SK-N-DZ (cell line): ENCODE data around the gene DLX5. TPM values are rescaled to one million over a fixed set of nuclear protein-coding genes. Genes with fewer than 3 reads are reported as not detected.
A peak's percentile ranks its signal among the peaks of the same experiment; 100 is the strongest.
"Not testable (repeated sequence)": the region's sequence is repeated elsewhere in the genome, so short reads cannot be mapped to it uniquely, and the experiment has no call there.

Experiments used
- DNase-seq: peaks from one replicate; pipeline ENCODE4 v3.0.0-alpha.2; 2015; ENCODE audit warnings: low spot score
- polyA plus RNA-seq, 2 experiments: library from polyadenylated mRNA; depleted of rRNA; stranded (reverse); fragments of >200 nt; gene quantifications; 2 replicates each; pipeline ENCODE4 v1.2.3, GENCODE V29; 2014

DLX5 gene
- 2.2 and 2.7 TPM in 2 replicates for polyA plus RNA-seq (2014; cell fraction: cytosol; rRNA removed)
- polyA plus RNA-seq (2014; cell fraction: nucleus; rRNA removed): 0.44 and 1.1 TPM in 2 replicates

GRCh38 chr7:97024209-97025129 is at the start of gene DLX5:
TSS of gene DLX5 (minus strand) at chr7:97024831. CDS start at chr7:97024623, 208 bp downstream.
- DNase-seq: peak; percentile 83

DNA sequence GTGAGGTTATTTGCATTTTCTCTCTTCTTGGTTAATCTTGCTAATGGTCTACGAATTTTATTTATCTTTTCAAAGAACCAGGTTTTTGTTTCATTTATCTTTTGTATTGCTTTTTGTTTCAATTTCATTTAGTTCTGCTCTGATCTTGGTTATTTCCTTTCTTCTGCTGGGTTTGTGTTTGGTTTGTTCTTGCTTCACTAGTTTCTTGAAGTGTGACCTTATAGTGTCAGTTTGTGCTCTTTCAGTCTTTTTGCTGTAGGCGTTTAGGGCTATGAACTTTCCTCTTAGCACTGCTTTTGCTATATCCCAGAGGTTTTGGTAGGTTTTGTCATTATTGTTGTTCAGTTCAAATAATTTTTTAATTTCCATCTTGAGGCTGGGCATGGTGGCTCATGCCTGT is 47.4 kb upstream of the DLX5 start:
- not testable (repeated sequence) for DNase-seq

GRCh38 chr7:97064972-97065587 is 40.4 kb upstream of the DLX5 start:
- peak; percentile 61 for DNase-seq

DNA sequence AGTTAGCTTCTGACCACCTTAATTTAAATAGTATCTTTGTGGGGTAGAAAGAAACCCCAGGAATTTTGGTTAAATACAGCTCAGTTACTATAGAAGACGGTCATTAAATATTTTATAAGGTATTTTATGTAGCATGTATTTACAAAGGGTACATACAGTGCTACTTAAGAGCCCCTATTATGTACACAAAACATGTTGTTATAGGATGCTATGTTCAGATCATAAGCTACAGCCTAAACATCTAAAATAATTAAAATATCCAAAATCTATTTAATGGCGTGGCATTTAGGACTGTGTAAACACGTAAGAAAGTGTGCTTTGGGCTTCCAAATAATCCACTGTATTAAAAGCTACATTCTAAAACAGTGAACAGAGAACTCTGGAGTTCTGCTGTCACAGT is 39.4 kb upstream of the DLX5 start:
- no peak for DNase-seq

DNA sequence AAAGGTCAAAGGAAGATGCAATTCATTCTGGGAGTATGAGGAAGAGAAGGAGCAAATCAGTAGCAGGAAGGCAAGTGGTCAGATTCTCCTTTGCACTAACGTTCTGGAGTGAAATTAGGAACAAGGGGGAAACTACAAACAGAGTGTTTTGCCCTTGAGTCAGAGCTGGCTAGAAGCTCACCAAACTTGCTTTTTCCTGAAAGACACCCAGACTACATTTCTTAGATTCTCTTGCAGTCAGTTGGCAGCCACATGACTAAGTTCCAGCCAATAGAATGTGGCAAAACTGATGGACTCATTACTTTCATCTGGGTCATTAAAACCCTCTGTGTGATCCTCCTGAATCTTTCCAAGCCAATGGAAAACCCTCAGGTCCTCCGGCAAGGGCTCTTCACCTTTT is 18.6 kb upstream of the DLX5 start:
- DNase-seq: no peak

DNA sequence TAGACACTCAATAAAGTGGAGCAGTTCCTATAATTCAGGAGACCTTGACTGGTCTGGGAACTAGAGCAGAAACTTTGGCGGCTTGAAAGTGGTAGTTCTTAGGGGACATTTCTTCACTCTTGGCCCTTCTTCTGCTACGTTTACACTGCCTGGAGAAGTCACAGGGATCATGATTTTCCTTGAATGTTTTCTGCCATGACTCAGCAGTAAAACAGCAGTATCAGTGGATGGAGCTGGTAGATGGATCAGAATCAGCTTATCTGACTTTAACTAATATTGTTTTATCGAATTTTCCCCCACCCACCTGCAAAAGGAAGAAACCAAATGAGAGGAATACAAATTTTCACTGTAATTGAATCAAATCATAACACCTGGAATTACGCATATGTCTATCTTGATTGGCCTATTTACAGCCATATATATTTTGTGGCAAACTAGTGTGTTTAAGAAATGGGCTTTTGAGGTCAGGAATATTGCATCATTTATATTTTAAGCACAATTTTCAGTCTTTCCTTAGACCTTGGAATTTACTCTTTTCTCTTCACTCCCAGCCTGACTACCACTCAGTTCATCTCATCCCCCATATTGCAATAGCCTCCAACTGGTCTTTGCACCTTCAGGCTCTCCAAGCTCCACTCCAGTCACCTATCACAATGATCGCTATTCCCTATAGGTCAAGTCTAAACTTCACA is 14.9 kb upstream of the DLX5 start:
- DNase-seq: no peak

DNA sequence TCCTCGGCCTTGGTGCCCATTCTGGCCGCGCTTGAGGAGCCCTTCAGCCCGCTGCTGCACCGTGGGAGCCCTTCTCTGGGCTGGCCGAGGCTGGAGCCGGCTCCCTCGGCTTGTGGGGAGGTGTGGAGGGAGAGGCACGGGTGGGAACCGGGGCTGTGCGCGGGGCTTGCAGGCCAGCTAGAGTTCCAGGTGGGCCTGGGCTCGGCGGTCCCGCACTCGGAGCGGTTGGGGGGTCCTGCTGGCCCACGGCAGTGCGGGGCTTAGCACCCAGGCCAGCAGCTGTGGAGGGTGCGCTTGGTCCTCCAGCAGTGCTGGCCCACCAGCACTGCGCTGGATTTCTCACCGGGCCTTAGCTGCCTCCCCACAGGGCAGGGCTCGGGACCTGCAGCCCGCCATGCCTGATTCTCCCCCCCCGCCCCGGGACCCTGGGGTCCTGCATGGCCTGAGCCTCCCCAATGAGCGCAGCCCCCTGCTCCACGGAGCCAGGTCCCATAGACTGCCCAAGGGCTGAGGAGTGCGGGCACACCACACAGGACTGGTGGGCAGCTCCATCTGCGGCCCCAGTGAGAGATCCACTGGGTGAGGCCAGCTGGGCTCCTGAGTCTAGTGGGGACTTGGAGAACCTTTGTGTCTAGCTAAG is 9.7 kb upstream of the DLX5 start:
- DNase-seq: not testable (repeated sequence)

GRCh38 chr7:97027427-97028234 is 3.0 kb upstream of the DLX5 start:
- DNase-seq: peak; percentile 82

GRCh38 chr7:97026715-97027426 is 2.2 kb upstream of the DLX5 start:
- no peak for DNase-seq

DNA sequence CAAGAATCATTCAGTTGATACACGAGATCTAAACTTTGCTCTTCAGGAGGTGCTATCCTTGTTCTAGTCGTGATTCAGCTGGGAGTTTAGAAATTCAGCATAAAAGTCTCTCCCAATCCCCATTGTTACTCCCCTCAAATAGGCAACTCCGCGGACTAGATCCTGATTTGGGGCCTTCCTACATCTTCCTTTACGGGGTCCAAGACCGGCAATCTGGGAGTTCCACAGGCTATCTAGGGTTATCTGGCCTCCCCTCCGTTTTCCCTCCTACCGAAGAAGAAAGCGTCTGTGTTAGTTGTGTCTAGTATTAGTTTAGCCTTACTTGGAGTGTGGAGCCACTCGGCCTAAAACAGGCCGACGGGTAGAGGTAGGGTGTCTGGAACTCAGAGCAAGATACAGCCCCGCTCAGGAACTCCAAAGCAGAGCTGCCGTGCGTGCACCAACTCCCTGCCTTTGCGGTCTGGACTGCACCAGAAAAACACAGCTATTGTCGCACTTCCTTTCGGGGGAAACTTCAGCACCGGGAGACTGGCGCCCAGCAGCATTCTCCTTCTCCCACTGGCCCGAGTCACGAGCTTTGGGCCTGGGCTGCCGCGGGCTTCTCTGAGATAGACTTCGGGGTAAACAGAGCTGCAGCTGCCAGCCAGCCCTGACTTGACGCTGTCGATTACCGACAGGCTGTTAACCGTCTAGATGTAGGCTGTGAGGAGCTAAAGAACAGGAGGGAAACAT is 1.5 kb upstream of the DLX5 start:
- peak; percentile 61 for DNase-seq

GRCh38 chr7:97025130-97025499 is 484 bp upstream of the DLX5 start:
- DNase-seq: peak; percentile 21

DNA sequence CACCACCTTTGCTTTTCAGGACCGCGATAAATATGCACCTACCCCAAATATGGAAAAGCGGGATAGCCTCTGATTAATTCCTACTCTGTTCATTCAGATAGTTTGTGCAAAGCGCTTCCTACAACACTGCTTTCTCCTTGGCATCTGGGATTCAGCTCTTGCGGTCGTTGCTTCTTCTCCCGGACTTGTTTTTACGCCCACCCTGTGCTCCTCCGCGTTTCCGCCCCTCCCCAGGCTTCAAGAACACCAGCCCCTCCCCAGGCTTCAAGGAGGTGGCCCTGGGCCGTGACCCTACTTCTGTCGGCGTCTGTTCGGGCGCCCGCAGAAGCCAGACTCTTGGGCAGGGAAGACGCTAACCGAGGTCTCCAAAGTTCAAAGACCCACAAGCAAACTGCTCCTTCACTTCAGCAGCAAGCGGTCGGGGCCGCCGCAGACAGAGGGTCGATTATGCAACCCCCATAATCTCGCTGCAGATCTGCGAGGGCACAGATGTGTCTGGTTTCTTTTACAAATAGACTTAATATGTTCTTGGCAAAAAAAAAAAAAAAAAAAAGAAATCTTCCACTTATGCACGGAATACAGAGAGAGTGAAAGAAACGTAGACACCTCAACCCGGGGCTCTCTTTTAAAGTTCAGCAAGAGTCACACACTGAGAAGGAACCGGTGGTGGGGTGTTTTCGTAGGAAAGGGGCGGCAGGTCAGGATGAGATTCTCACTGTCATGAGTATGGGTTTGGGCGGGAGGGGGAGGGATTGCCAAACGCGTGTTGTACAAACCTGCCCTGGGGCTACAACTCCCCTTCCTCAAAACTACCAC is 1.9 kb downstream of the DLX5 start:
- DNase-seq: peak; percentile 52

DNA sequence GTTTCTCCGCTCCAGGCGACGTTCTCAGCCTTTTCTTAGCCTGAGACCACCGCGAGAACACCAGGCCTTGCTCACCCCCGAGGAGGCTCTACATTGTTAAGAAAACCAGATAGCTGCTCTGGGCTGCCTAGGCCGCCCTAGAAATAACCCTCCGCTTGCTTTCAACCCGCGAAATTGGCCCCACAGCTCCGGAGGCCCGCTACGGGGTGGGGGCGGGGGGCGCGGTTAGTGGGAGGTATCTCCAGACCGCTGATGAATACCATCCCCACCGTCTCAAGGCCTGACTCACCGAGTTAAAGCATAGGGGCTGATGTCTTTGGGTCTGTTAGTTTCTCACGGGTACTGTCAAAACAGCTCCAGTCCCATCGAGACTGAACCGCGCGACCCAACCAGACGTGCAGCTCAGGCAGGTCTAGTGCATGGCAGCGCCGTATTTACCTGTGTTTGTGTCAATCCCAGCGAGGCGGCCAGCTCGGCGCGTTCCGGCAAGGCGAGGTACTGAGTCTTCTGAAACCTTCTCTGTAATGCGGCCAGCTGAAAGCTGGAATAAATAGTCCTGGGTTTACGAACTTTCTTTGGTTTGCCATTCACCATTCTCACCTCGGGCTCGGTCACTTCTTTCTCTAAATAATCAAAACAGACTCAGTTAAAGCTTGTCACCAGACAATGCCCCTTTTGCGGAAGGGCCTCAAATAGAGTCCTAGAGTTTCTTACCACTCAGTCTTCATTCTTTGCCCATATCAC is 2.7 kb downstream of the DLX5 start:
- no peak for DNase-seq

- DNase-seq: no peak
These were observed 3.5 kb downstream of the DLX5 start for GRCh38 chr7:97020996-97021746.

DNA sequence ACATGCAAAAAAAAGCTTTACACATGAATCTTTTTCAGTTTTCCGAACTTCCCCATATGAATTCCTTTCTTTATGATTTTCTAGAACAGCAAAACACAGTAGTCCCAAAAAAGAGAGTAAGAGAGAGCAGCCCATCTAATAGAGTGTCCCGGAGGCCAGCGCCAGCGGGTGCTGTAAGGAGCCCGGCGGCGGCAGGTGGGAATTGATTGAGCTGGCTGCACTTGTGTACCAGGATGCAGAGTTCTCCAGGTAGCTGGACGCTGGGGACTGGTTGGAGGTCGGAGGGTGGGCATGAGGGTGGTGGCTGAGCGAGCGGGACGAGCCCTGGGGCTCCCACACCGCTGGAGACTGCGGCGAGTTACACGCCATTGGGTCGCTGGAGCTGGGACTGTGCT is 4.0 kb downstream of the DLX5 start:
- no peak for DNase-seq

DNA sequence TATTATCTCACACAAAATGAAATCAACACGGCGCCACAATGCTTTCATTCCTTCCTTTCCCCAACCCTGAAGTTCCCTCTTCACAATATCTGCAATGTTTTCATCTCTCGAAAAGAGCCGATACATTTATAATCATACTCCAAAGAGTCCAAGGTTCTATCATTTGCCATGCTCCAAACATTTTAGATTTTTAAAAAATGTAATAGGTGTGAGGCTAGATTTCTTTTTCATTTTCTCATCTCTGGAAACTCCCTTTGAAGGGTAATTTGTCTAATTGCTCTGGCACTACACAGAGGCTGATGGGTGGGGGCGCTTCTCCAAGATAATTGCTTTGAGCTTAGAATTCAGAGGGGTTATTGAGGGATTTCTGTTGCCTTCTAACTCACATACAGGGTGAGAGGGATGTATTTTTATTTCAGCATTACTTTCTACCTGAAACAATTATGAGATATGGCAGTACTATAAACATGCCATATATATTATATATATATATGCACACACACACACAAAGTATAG is 4.9 kb downstream of the DLX5 start:
- no peak for DNase-seq
